NCI-H1105 (cell line): ENCODE results near the gene ATP2B2.
A peak's percentile ranks its signal among the peaks of the same experiment; 100 is the strongest.

Experiments used
- DNase-seq: peaks from one replicate; lab custom pipeline; 2025; lab: John Stamatoyannopoulos, UW

The ATP2B2 gene

GRCh38 chr3:10381336-10381735 is 124.0 kb downstream of the ATP2B2 start:
- DNase-seq, result no peak

GRCh38 chr3:10380906-10381305 is 124.5 kb downstream of the ATP2B2 start:
- DNase-seq, result no peak

- DNase-seq, result no peak
Observed at GRCh38 chr3:10379961-10380360, 125.4 kb downstream of the ATP2B2 start.

GRCh38 chr3:10379161-10379560 is 126.2 kb downstream of the ATP2B2 start:
- no peak for DNase-seq

- no peak for DNase-seq
Observed at GRCh38 chr3:10378742-10379141, 126.6 kb downstream of the ATP2B2 start.

- no peak for DNase-seq
Observed at GRCh38 chr3:10378246-10378645, 127.1 kb downstream of the ATP2B2 start.

- DNase-seq, result no peak
Observed at GRCh38 chr3:10377148-10377725, 128.1 kb downstream of the ATP2B2 start.

GRCh38 chr3:10376353-10376752 is 129.0 kb downstream of the ATP2B2 start:
- DNase-seq, result no peak

GRCh38 chr3:10375296-10376053 is 129.9 kb downstream of the ATP2B2 start:
- DNase-seq, result no peak

- no peak for DNase-seq
Observed at GRCh38 chr3:10374311-10374710, 131.1 kb downstream of the ATP2B2 start.

GRCh38 chr3:10373686-10374261 is 131.6 kb downstream of the ATP2B2 start:
- DNase-seq, result no peak

- no peak for DNase-seq
Observed at GRCh38 chr3:10371789-10372188, 133.6 kb downstream of the ATP2B2 start.

- DNase-seq, result peak; percentile 59
Observed at GRCh38 chr3:10371167-10371566, 134.2 kb downstream of the ATP2B2 start.

GRCh38 chr3:10370429-10370828 is 135.0 kb downstream of the ATP2B2 start:
- no peak for DNase-seq

GRCh38 chr3:10368512-10368911 is 136.9 kb downstream of the ATP2B2 start:
- no peak for DNase-seq

GRCh38 chr3:10367506-10367905 is 137.9 kb downstream of the ATP2B2 start:
- DNase-seq, result no peak

GRCh38 chr3:10366651-10367101 is 138.7 kb downstream of the ATP2B2 start:
- DNase-seq, result no peak

- DNase-seq, result no peak
Observed at GRCh38 chr3:10365791-10366190, 139.6 kb downstream of the ATP2B2 start.

- no peak for DNase-seq
Observed at GRCh38 chr3:10365316-10365715, 140.1 kb downstream of the ATP2B2 start.

- no peak for DNase-seq
Observed at GRCh38 chr3:10364806-10365205, 140.6 kb downstream of the ATP2B2 start.

- DNase-seq, result no peak
Observed at GRCh38 chr3:10363935-10364334, 141.5 kb downstream of the ATP2B2 start.

GRCh38 chr3:10361375-10361774 is 144.0 kb downstream of the ATP2B2 start:
- peak; percentile 62 for DNase-seq

GRCh38 chr3:10360478-10360877 is 144.9 kb downstream of the ATP2B2 start:
- no peak for DNase-seq
